SK-N-SH (cell line): ENCODE results near the gene VWF.

Experiments
- EP300 ChIP-seq, 2 experiments: IDR thresholded peaks; 2 replicates each; pipeline versions ENCODE4 v1.4.0 to v1.6.1; 2012; ENCODE audit warnings: borderline replicate concordance in 1 of 2, low read depth in 1 of 2, low read length in 1 of 2
- FOSL2 ChIP-seq: IDR thresholded peaks from 2 replicates; pipeline ENCODE4 v1.4.0; 2012; ENCODE audit warnings: low read depth, mild to moderate bottlenecking, moderate library complexity, borderline replicate concordance
- POLR2AphosphoS5 ChIP-seq: IDR thresholded peaks from 2 replicates; pipeline ENCODE4 v1.6.1; 2012; ENCODE audit warnings: low read depth, low read length
- TF ChIP-seq, protein P1 (sequence below): fragments of 200-600 bp; sonication (generic); IDR thresholded peaks from 2 replicates; pipeline ENCODE4 v1.6.1; 2017; ENCODE audit warnings: antibody characterized with exemption, mild to moderate bottlenecking, moderate library complexity
- TF ChIP-seq, protein P2 (sequence below): fragments of 150-350 bp; IDR thresholded peaks from 2 replicates; pipeline ENCODE4 v1.6.1; 2017; ENCODE audit warnings: antibody characterized with exemption, low read length, low read depth, borderline replicate concordance
- TF ChIP-seq, protein P3 (sequence below): IDR thresholded peaks from 2 replicates; pipeline ENCODE4 v1.6.1; 2012; ENCODE audit warnings: mild to moderate bottlenecking, low read depth, low read length, moderate library complexity

GRCh38 chr12:6096527-6096926 lies 27.9 kb downstream of the VWF start:
- TF ChIP-seq, protein P1, sequence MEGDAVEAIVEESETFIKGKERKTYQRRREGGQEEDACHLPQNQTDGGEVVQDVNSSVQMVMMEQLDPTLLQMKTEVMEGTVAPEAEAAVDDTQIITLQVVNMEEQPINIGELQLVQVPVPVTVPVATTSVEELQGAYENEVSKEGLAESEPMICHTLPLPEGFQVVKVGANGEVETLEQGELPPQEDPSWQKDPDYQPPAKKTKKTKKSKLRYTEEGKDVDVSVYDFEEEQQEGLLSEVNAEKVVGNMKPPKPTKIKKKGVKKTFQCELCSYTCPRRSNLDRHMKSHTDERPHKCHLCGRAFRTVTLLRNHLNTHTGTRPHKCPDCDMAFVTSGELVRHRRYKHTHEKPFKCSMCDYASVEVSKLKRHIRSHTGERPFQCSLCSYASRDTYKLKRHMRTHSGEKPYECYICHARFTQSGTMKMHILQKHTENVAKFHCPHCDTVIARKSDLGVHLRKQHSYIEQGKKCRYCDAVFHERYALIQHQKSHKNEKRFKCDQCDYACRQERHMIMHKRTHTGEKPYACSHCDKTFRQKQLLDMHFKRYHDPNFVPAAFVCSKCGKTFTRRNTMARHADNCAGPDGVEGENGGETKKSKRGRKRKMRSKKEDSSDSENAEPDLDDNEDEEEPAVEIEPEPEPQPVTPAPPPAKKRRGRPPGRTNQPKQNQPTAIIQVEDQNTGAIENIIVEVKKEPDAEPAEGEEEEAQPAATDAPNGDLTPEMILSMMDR: no peak
- TF ChIP-seq EP300 (IDR thresholded peaks at IDR 0.05; ENCODE audit: borderline replicate concordance in 1 of 2, low read depth in 1 of 2, low read length in 1 of 2) (no peak), FOSL2 (no peak), POLR2AphosphoS5 (no peak)
- TF ChIP-seq, protein P2, sequence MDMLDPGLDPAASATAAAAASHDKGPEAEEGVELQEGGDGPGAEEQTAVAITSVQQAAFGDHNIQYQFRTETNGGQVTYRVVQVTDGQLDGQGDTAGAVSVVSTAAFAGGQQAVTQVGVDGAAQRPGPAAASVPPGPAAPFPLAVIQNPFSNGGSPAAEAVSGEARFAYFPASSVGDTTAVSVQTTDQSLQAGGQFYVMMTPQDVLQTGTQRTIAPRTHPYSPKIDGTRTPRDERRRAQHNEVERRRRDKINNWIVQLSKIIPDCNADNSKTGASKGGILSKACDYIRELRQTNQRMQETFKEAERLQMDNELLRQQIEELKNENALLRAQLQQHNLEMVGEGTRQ: no peak
- TF ChIP-seq, protein P3, sequence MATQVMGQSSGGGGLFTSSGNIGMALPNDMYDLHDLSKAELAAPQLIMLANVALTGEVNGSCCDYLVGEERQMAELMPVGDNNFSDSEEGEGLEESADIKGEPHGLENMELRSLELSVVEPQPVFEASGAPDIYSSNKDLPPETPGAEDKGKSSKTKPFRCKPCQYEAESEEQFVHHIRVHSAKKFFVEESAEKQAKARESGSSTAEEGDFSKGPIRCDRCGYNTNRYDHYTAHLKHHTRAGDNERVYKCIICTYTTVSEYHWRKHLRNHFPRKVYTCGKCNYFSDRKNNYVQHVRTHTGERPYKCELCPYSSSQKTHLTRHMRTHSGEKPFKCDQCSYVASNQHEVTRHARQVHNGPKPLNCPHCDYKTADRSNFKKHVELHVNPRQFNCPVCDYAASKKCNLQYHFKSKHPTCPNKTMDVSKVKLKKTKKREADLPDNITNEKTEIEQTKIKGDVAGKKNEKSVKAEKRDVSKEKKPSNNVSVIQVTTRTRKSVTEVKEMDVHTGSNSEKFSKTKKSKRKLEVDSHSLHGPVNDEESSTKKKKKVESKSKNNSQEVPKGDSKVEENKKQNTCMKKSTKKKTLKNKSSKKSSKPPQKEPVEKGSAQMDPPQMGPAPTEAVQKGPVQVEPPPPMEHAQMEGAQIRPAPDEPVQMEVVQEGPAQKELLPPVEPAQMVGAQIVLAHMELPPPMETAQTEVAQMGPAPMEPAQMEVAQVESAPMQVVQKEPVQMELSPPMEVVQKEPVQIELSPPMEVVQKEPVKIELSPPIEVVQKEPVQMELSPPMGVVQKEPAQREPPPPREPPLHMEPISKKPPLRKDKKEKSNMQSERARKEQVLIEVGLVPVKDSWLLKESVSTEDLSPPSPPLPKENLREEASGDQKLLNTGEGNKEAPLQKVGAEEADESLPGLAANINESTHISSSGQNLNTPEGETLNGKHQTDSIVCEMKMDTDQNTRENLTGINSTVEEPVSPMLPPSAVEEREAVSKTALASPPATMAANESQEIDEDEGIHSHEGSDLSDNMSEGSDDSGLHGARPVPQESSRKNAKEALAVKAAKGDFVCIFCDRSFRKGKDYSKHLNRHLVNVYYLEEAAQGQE: no peak
